HG03025 (cell line): ENCODE measurements around the gene AKR7A2.

Source experiments
- ATAC-seq: cut with Tn5 transposase; IDR thresholded peaks from one replicate; pipeline ENCODE4 v1.9.1; 2021; ENCODE audit warnings: mild to moderate bottlenecking, moderate library complexity; ENCODE audit not compliant: unreplicated experiment, low FRiP score

AKR7A2 gene

GRCh38 chr1:19343617-19344350, 31.8 kb upstream of the AKR7A2 start:
- no peak for ATAC-seq

GRCh38 chr1:19342894-19343616, 31.1 kb upstream of the AKR7A2 start:
- no peak for ATAC-seq

- ATAC-seq, result no peak
Observed at GRCh38 chr1:19342062-19342750, 30.3 kb upstream of the AKR7A2 start.

GRCh38 chr1:19341201-19342061, 29.5 kb upstream of the AKR7A2 start:
- no peak for ATAC-seq

GRCh38 chr1:19340387-19340937, 28.5 kb upstream of the AKR7A2 start:
- no peak for ATAC-seq

GRCh38 chr1:19339214-19339861, 27.4 kb upstream of the AKR7A2 start:
- ATAC-seq, result no peak

- ATAC-seq, result no peak
Observed at GRCh38 chr1:19338323-19338762, 26.4 kb upstream of the AKR7A2 start.

- no peak for ATAC-seq
Observed at GRCh38 chr1:19337289-19337688, 25.3 kb upstream of the AKR7A2 start.

- no peak for ATAC-seq
Observed at GRCh38 chr1:19336543-19336942, 24.6 kb upstream of the AKR7A2 start.

- ATAC-seq, result no peak
Observed at GRCh38 chr1:19333587-19334354, 21.8 kb upstream of the AKR7A2 start.

- no peak for ATAC-seq
Observed at GRCh38 chr1:19332832-19333231, 20.9 kb upstream of the AKR7A2 start.

- ATAC-seq, result no peak
Observed at GRCh38 chr1:19331262-19331878, 19.4 kb upstream of the AKR7A2 start.

- ATAC-seq, result no peak
Observed at GRCh38 chr1:19330449-19331135, 18.6 kb upstream of the AKR7A2 start.

GRCh38 chr1:19329611-19330010, 17.7 kb upstream of the AKR7A2 start:
- no peak for ATAC-seq

GRCh38 chr1:19329188-19329587, 17.2 kb upstream of the AKR7A2 start:
- no peak for ATAC-seq

- ATAC-seq, result no peak
Observed at GRCh38 chr1:19328486-19328885, 16.5 kb upstream of the AKR7A2 start.

GRCh38 chr1:19327736-19328135, 15.8 kb upstream of the AKR7A2 start:
- ATAC-seq, result no peak

- no peak for ATAC-seq
Observed at GRCh38 chr1:19327301-19327700, 15.4 kb upstream of the AKR7A2 start.
